NCI-H2107 treated with DMSO at 0.1 percent for 48 hours (cell line): Measurements from ENCODE around the gene ABCG1.

Experiments used
- DNase-seq: peaks from one replicate; lab custom pipeline; 2025; ENCODE audit not compliant: unreplicated experiment; lab: John Stamatoyannopoulos, UW

The ABCG1 gene

GRCh38 chr21:42214081-42214750 is 4.7 kb upstream of the ABCG1 start:
- DNase-seq: no peak

GRCh38 chr21:42214921-42215320 is 4.0 kb upstream of the ABCG1 start:
- DNase-seq: no peak

- no peak for DNase-seq
These were observed 2.8 kb upstream of the ABCG1 start for GRCh38 chr21:42215942-42216725.

- DNase-seq: no peak
These were observed 2.0 kb upstream of the ABCG1 start for GRCh38 chr21:42216726-42217572.

- DNase-seq: no peak
These were observed 732 bp downstream of the ABCG1 start for GRCh38 chr21:42219606-42220137.

- peak; percentile 93 for DNase-seq
These were observed 1.3 kb downstream of the ABCG1 start for GRCh38 chr21:42220138-42220701.

- peak; percentile 35 for DNase-seq
These were observed 2.8 kb downstream of the ABCG1 start for GRCh38 chr21:42221581-42222345.

- no peak for DNase-seq
These were observed 3.4 kb downstream of the ABCG1 start for GRCh38 chr21:42222386-42222785.

- DNase-seq: no peak
These were observed 4.0 kb downstream of the ABCG1 start for GRCh38 chr21:42222821-42223390.

GRCh38 chr21:42223826-42224575 is 5.1 kb downstream of the ABCG1 start:
- no peak for DNase-seq

- DNase-seq: no peak
These were observed 6.1 kb downstream of the ABCG1 start for GRCh38 chr21:42225042-42225441.

- no peak for DNase-seq
These were observed 6.7 kb downstream of the ABCG1 start for GRCh38 chr21:42225571-42226155.

- no peak for DNase-seq
These were observed 7.7 kb downstream of the ABCG1 start for GRCh38 chr21:42226626-42227025.

GRCh38 chr21:42227909-42228708 is 9.2 kb downstream of the ABCG1 start:
- DNase-seq: no peak

- DNase-seq: no peak
These were observed 9.8 kb downstream of the ABCG1 start for GRCh38 chr21:42228709-42229220.

- DNase-seq: no peak
These were observed 10.7 kb downstream of the ABCG1 start for GRCh38 chr21:42229676-42230075.

GRCh38 chr21:42230178-42230577 is 11.2 kb downstream of the ABCG1 start:
- no peak for DNase-seq

- DNase-seq: no peak
These were observed 11.7 kb downstream of the ABCG1 start for GRCh38 chr21:42230636-42231035.
